Activated CD4-positive, alpha-beta T cell treated with anti-CD3 and anti-CD28 coated beads for 4 hours (primary cell): ENCODE data around the gene HOXB4.

Source experiments
- DNase-seq, 2 donors: peaks; one replicate each; pipeline ENCODE4 v3.0.0-alpha.2; 2020

The HOXB4 gene

DNA sequence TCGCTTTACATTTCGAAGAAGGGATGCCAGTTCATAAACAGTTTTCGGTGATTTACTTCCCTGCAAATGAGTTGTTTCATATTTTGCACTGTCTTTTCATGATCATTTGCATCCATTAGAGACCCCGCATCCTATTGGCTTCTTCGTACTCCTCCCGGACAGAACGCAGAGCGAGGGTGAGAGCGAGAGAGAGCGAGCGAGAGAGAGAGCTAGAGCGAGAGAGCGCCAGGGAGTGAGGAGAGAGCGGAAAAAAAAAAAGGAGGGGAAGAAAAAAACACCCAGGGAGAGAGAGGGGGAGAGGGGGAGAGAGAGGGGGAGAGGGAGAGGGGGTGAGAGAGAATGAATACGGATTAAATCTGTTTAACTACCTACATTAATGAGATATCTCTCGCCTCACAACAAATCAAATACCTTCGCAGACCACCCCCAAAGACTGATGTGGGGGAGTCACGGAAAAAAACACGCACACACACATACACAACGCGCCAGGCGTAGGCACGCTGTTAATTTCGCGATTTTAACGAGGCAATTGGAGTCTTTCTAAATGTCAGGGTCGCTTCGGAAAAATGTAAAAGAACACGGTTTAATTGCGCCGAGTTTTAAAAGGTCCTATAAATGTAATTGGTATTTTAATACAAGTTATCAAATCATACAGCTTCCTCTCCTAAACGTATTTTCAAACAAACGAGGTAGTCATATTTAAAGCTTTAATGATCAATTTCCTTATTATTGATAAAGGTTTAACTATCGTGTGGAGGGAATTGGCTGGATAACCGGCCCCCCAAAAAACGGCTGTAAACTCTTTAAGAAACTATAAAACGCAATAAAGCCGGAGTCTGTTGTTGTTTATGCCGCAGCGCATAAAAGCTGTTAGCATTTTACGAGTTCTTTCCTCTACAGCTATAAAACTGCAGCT, 37.2 kb upstream of the HOXB4 start, which contains the start of gene HOXB8:
HOXB8 (minus strand) TSS at position 246 of the 916 bp plus-strand sequence. CDS start 588 bp downstream, outside the sequence.
- DNase-seq: no peak

DNA sequence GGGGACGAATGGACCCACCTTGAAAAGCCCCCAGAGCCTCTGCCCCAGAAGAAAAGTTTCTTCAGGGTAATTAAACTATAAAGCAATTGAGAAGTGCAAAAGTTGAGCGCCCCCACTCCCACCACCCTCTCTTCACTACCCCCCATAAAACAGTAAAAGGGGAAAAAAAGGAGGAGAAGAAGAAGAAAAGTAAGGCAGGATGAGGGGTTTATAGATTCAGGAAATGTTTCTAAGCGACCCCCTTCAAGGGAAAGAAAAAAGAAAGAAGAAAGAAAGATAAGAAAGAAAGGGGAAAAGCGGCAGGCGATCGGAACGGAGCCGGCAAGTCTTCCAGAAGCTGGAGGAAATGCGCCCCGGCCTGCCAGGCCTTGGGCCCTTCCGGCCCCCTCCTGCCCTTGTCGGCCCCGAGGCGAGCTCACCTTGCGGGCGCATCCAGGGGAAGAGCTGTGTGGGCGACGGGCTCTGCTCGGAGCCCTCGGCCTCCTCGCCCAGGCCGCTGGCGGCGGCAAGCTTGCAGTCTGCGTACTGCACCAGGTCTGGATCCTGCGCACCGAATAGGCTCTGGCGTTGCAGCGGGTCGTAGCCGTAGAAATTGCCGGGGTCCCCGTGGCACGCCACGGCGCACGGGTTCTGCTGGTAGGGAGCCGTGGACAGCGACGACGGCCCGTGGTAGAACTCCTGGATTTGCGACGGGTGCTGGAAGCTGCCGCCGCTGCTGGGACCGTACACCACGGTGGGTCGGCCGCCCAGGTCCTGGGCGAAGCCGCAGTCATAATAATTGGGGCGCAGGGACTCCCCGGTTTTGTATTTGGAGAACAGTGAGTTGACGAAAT, 35.9 kb upstream of the HOXB4 start:
- peak in 1 of 2 donors; percentile 26 for DNase-seq

DNA sequence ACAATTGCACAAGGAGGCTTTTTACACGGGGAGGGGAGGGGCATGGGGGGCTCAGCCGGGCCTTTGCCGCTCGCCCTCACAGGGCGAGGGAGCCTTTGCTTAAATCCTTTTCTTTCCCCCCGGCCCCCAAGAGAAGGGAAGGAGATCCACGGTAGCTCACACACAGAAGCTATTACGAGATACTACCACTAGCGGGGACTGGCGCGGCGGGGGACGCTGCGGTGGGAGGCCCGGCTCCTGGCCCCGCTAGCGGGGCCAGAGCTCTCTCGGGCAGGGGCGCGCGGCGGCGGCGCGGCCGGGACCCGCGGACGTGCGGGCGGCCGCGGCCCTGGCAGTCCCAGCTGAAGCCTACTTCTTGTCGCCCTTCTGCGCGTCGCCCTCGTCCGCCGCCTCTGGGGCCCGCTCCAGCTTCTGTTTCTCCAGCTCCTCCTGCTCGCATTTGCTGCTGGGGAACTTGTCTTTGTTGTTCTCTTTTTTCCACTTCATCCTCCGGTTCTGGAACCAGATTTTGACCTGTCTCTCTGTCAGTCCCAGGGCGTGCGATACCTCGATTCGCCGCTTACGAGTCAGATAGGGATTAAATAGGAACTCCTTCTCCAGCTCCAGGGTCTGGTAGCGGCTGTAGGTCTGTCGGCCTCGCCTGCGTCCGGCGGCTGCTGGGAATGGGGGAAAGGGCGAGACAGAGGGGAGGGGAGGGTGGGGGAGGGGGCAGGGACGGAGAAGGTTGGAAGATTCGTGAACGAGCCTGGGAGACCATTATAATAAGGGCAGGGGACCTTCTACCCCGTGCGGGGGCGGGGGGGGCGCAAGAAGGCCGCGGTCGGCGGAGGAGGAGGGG, 34.9 kb upstream of the HOXB4 start:
- DNase-seq: peak in 1 of 2 donors; percentile 51

DNA sequence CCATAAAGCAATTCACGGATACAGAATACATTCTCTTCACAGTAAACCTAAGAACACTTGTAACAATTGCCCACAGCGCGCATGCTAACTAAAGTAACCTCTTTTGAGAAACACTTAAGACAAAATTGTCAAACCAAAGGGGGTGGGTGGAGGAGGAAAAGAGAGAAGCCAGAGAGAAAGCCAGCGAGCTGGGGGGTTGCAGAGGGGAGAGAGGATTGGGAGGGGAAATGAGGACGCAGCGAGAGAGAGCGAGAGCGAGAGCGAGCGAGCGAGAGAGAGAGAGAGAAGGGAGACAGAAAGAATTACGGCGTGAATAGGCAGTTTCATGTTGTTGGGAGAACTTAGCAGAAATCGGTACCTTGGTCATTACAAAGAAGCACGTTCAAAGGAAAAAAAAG, 34.3 kb upstream of the HOXB4 start:
- no peak for DNase-seq

DNA sequence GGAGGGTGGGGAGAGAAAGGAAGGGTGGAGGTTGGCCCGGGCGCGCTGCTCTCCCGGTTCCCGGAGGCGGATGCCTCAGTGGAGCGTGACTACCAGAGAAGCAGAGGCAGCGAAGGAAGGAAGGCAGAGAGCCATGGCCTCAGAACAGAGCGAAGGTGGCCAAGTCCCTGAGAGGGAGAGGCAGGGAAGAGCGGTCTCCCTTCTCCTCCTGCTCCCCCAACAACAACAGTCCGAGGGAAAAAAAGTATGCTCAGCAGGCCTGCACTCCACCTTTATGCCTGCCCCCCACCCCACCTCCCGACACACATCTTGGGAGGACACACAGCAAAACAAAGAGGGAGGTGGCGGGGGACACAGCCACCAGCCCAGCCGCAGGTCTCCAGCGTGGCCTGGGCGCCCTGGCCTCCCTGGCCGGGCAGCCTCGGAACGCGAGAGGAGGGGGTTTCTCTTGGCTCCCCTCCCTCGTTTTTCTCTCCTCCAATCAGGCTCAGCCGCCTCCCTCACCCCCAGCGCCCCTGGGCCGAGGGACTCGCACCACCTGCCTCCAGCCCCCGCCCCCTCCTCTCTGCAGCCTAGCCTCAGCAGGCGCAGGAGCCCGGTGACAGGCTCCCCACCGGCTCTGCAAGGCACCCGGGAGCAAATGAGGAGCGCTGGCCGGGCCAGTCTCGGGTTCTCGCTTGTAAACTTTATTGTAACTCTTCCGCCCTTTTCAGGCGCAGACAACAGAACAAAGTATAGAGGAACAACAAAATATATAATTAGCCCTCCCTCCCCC, 33.7 kb upstream of the HOXB4 start:
- no peak for DNase-seq

DNA sequence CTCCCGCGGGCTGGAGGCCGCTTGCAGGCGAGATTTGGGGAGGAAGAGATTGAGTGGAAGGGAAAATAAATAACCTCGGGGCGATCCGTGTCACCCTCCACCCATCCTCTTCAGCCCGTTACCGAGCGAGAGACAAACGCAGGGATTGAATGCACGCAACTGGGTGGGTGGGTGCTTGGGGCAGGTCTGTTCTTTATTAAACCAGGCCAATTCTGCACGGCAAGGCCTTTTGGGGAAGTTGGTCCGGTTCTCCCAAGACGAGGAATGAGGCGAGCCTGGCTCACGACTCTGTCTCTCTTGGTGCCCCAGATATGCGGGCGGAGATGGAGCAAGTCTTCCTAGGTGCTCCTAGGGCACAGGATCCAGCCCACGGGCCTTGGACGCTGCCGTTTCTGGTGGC, 33.1 kb upstream of the HOXB4 start:
- DNase-seq: no peak

DNA sequence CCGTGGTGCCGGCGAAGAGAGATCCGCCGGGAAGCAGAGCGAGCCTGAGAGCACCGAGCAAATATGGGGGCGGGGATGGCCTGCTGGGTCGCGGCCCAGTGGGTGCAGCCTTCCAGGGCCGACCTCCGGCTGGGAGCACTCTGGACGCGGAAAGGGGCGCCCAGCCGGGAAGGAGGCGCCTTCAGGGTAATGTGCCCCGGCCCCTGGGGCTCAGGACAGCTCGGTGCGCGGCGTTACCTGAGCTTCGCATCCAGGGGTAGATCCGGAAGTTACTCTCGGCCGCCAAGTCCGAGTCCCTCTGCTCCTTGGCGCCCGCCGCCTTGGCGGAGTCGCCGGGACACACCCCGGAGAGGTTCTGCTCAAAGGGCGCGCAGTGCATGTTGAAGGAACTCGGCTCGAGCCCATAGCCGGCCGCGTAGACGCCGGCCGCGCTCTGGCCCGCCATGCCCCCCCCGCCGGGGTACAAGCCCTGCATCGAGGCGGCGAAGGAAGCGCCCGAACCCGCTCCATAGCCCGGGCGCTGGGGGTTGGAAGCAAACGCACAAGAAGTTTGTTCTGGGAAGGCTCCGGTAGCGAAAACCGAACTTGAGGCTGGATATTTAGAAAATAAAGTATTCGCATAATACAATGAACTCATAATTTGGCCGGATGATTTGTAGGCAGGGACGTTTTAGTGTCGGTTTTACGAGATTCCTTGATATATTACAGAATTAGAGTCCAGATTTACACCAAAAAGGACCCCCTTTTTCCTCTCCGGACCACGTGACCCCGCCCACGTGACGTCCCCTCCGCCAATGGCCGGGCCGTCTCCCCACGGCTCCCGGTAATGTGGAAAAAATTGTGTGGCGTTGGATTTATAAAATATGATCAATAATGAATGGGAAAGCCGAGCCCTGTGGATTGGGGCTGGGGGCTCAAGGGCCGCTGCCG, 32.4 kb upstream of the HOXB4 start, which contains the start of gene HOXB7:
HOXB7 (minus strand) TSS at position 736 of the 930 bp plus-strand sequence; CDS start at position 637, 99 bp downstream.
- DNase-seq: peak in 1 of 2 donors; percentile 56

DNA sequence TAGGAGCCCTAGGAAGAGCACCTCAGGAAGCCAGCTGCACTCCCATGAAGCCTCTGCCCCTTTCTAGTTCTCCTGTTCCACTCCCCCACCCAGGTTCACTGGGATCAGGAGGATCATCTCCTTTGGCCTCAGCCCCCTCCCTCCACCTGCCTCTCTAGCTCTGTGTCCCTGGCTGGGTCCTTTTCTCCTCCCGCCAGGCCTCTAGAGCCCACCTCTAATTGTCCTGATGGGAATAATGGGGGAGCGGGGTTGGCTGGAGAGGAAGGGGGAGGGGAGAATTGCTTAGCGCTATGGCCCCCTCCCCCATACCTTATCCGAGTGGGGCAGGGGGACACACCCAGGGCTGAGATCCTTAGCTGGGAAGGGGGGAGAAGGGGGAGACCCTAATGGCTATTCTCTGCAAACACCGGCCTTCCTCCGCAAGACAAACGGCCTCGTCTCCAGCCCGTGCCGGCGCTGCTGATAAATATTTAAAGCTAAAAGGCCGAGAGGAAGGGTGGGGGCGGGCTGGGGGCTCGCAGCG, 31.7 kb upstream of the HOXB4 start:
- no peak for DNase-seq

DNA sequence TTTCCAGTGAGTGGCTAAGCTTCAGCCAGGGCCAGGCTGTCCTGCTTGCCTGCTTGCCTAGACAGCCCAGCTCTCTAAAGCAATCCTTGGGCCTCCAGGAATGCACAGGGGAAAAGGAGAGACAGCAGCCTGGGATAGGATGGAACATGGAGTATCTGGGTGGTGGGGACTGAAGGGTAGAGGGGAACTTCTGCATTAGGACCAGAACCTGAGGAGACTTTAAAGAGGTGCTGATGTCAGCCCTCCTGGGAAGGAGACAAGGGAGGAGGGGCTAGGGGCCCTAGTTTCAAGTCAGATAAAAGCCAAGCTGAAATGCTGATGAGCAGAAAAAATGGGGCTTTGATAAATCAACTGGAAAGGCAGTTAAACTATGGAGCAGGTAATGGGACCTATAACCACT, 30.9 kb upstream of the HOXB4 start:
- no peak for DNase-seq

DNA sequence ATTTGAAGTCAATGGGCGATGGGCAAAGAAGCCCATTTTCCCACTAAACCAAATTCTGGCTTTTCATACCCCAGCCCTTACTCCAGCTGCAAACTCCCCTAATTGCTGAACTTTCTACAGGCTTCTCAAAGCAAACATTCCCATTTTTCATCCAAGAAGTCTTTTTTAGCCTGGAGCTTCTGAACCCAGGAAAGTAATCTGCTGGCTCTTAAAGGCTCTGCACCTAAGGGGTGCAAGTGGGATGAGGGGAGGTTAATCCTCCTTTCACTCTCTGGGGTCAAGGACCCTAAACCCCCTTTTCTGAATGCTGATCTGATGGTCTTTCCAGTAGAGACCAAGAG, 30.3 kb upstream of the HOXB4 start:
- DNase-seq: no peak

DNA sequence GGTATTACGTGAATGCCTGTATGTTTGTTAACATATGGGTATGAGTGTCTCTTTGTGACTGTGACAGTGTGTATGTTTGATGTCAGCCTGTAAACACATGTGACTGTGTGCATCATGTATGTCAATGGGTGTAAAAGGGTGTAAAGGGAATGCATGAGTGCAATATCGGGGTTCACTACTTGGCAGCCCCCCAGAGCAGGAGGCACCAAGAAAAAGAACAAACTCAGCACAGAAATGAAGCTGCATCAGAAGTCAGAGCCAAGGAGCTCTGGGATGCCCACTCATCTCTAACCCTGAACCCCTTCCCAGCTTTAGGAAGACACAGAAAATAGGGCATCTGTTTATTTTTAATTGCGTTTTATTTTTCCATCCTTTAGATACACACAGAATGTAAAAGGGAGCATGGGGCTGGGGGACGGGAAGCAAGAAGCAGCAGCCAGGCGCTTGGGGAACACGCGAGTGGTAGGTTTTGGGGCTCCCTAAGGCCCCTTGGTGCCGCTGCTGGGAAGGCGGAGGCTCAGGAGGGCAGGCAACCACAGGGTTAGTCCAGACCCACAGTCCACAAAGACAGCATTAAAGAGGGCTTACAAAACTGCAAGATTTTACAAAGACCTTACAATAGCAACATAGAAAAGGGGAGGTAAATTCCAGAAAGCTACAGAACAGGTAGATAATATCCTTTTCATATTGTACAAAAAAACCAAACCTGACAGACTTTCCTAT, 28.9 kb upstream of the HOXB4 start:
- no peak for DNase-seq

DNA sequence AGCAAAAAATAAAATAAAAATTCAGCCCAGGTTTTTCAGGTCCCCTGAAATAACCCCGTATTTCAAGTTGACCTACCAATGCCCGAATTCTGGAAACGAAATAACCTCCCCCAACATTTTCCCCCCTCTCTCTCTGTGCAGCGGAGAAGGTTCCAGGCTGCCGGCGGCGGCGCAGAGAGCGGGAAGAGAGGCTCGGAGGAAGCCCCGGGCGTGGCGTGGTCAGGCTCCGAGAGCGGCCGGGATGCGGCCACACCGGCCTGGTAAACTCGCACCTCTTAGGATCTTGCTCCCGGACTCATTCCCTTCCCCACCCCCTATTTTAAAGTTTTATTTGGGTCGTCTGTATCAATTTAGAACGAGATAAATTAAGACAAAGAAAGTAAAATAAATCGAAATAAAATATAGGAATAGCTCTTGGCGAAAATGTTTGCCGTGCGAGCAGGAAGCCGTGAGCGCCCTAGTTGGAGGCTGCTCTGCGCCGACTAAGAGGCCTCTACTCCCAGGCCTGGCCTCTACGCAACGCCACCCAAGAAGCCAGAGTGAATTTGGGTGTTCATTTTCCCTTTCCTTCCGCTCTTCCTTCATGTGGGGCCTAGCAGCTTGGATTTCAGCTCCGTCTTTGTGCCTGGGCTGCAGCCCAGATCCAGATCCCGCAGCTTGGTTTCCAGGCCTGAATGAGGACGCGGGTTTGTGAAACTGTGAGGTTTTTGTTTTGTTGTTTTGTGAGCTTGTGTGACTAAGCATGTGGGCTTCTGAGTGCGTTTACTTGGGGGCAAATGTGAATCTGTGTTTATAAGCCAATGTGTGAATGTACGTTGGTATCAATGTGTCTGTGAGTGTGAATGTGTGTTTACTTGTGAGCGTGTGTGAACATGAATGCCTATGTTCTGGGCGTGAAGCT, 28.1 kb upstream of the HOXB4 start:
- DNase-seq: no peak

DNA sequence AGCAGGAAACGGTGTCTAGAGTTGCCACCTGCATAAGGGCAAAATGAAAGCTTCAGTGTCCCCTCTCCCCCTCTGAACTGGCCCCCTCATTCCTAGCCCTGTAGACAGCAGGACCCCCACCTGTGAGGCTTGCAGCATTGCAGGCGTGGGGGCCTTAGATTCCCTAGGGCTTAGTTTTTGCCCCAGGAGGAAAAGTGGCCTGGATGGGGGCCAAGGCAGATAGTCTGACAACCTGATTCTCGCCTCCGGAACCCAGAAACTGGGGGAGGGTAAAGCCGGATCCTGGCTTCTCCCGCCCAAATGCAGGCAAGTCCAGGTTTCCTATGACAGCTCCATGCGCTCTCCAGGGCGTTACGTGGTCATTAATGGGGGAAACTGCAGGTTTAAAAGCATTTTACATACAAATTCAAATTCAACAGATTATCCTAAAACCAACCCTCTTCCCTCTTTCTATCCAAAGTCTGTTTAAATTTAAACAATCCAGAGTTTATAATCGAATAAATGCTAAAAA, 27.3 kb upstream of the HOXB4 start:
- DNase-seq: no peak

DNA sequence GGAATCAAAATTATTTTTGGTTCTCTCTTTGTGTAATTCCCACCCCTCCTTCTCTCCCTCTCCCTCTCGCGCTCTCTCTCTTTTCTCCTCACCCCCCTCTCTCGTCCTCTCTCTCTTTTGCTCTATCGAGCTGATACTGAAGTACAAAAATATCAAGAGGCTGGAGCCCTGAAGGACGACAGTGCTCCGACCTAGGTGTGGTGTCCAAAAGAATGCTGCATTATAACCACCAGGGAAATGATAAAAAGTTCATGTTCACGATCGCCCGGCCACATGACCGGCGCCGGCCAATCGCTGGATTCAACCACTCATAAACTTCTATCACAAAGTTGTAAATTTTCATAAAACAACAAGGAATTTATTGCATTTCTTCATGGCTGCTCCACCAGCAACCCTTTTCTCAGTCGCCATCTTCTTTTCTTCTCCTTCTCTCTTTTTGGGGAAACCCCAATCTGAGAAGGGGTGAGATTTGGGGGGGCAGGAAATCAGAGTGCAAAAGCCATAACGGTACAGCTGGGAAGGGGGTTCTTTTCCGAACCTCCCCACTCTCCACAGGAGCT, 26.7 kb upstream of the HOXB4 start, which contains the start of gene HOXB6:
HOXB6 (minus strand) TSS at position 217 of the 560 bp plus-strand sequence. CDS start 6,836 bp downstream, outside the sequence.
- DNase-seq: no peak

DNA sequence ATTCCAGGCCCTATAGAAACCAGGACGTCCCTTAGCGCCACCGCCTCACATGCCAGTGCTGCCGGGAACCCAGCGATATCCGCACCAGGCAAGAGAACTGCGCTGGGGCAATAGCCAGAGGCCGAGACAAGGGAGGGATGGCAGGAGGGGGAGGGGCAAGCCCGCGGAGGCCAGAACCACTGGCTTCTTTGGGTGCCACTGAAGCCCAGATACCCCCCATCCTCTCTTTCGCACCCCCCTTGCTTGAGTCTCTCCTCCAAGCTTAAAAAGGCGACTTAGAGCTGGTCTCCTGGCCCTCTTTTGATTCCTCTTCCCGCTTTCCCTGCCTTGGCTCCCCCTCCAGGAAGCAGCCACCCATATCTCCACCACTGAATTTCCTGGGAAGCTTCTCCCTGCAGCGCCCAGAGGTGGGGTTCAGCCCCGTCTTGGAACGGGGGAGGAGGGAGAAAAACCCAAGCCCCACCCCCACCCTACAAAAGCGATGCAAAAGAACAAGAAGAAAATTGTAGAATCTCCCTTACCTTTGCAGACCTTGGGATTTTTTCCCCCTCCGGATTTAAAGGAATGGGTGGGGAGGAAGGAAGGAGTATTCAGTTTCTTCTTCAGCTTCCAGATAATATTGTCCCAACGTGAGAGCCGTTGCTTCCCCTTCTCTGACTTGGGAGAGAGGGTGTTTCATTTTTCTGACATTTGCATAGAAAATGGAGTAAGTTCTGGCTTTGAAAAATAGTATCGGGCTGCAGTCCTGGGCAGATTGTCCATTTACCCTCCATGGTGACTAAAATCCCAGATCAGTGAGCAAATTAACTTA, 26.0 kb upstream of the HOXB4 start:
- no peak for DNase-seq

DNA sequence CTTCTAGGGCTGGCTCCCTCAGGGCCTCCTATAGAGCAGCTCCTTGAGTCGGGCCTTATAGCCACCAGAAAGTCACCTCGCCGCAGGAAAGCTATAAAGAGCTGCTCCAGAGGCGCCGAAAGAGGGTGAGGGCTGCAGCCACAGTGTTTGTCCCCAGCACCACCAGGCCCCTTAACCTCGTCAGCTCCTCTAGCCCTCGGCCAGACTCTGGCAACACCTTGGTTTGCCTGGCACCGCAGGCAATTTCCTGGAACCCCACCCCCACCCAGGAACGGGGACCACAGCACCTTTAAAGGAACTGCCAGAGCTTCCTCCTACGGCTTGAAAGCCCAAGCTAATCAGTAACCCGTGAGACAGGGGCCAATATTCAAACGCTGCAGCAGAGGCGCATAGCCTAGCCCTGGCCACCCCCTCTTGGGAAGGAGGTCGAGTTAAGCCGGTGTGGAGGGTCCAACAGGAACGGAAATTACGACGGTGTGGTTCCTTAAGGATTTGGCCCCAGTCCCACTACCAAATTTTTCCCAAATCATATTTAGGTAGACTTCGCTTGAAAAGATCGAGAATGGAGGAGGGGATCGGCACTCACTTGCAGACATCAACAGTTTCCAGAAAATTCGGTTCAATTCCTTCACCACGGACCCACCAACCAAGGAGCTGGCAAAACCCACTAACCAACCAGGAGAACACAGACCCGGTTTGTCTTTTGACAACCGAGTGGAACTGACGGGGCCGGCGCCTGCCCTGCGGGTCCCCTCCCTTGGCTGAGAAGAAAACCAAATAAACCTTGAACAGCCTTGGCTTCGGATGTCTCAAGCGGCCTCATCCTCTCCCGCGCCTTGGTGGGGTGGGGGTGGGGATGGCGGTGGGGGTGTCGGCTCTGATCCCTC, 23.6 kb upstream of the HOXB4 start:
- DNase-seq: no peak
